HCT116 (cell line): ENCODE data around the gene GNG4. TPM values are rescaled to one million over a fixed set of nuclear protein-coding genes. Genes with fewer than 3 reads are reported as not detected.

Experiments used
- EZH2 ChIP-seq: fragments of 200-600 bp; sonication (generic); IDR thresholded peaks from 2 replicates; pipeline ENCODE4 v1.6.1; 2017; ENCODE audit warnings: antibody characterized with exemption, mixed run types
- EZH2phosphoT487 ChIP-seq: fragments of 200-600 bp; IDR thresholded peaks from 2 replicates; pipeline ENCODE4 v1.6.1; 2018; ENCODE audit warnings: antibody characterized with exemption, borderline replicate concordance
- FOSL1 ChIP-seq: IDR thresholded peaks from 2 replicates; pipeline ENCODE4 v1.6.1; 2012; ENCODE audit warnings: low read depth
- POLR2A ChIP-seq: IDR thresholded peaks from 2 replicates; pipeline ENCODE4 v1.7.0; 2011; ENCODE audit warnings: borderline replicate concordance; ENCODE audit not compliant: insufficient read depth, insufficient read length; ENCODE audit errors: extremely low read depth
- RAD21 ChIP-seq: IDR thresholded peaks from 2 replicates; pipeline ENCODE4 v1.6.1; 2012; ENCODE audit warnings: low read depth, mild to moderate bottlenecking
- TCF7L2 ChIP-seq: IDR thresholded peaks from 2 replicates; pipeline ENCODE4 v1.7.0; 2011; ENCODE audit warnings: borderline replicate concordance, inconsistent platforms; ENCODE audit not compliant: insufficient read depth, insufficient read length; ENCODE audit errors: extremely low read depth
- total RNA-seq: library from RNA; stranded (reverse); gene quantifications from one replicate; pipeline ENCODE4 v1.2.1, GENCODE V29; 2021; ENCODE audit not compliant: unreplicated experiment
- TF ChIP-seq, protein P1 (sequence below), 3 experiments: fragments of 200-600 bp in 1 of 3; sonication (generic) in 1 of 3; IDR thresholded peaks in 2 of 3; conservative IDR thresholded peaks in 1 of 3; 2 replicates each; pipeline ENCODE4 v1.5.1; 2012 to 2017; ENCODE audit warnings: low read depth in 2 of 3, low read length in 2 of 3, antibody characterized with exemption in 1 of 3, borderline replicate concordance in 1 of 3, control low read depth in 1 of 3, mild to moderate bottlenecking in 1 of 3, mixed read lengths in 1 of 3, mixed run types in 1 of 3, moderate library complexity in 1 of 3; ENCODE audit not compliant: insufficient read depth in 1 of 3
- TF ChIP-seq, protein P2 (sequence below): IDR thresholded peaks from 2 replicates; pipeline ENCODE4 v1.6.1; 2012; ENCODE audit warnings: low read depth

Gene GNG4
- total RNA-seq, 1 experiment from 2014 or later, result 10.6 TPM

DNA sequence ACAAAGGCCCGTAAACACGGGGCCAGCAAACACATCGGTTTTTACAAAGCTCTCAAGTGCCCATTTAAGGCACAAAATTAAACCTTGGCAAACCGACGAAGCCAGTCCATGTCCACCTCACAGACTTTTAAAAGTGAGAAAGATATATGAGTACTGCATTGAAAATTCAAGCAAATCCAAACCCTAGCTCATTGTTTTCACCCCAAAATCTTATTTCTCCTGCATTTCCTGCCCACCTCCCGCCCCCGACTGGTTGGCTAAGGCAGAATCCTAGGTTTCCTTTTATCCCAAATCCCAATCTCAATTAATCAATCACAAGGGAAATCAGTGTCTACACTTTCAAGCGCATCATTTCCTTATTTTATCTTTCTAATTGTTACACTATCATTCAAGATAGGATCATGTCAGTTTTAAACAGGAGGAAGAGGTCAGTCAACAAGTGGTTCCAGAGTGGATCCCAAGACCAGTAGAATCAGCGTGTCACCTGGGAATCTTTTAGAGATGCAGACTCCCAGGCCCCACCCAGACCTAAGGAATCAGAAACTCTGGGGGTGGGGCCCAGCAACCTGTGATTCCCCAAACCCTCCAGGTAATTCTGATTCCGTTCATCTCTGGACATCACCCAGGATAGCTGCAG lies 1.7 kb upstream of the GNG4 start (continued):
- TF ChIP-seq, protein P1, sequence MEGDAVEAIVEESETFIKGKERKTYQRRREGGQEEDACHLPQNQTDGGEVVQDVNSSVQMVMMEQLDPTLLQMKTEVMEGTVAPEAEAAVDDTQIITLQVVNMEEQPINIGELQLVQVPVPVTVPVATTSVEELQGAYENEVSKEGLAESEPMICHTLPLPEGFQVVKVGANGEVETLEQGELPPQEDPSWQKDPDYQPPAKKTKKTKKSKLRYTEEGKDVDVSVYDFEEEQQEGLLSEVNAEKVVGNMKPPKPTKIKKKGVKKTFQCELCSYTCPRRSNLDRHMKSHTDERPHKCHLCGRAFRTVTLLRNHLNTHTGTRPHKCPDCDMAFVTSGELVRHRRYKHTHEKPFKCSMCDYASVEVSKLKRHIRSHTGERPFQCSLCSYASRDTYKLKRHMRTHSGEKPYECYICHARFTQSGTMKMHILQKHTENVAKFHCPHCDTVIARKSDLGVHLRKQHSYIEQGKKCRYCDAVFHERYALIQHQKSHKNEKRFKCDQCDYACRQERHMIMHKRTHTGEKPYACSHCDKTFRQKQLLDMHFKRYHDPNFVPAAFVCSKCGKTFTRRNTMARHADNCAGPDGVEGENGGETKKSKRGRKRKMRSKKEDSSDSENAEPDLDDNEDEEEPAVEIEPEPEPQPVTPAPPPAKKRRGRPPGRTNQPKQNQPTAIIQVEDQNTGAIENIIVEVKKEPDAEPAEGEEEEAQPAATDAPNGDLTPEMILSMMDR (IDR thresholded peaks at IDR 0.05 in 2 of 3, conservative IDR thresholded peaks at IDR 0.05 in 1 of 3; ENCODE audit: borderline replicate concordance in 1 of 3, insufficient read depth in 1 of 3, low read depth in 2 of 3, low read length in 2 of 3), result no peak
- TF ChIP-seq TCF7L2 (no peak), EZH2phosphoT487 (no peak), FOSL1 (no peak), EZH2 (no peak), RAD21 (no peak), POLR2A (no peak)
- TF ChIP-seq, protein P2, sequence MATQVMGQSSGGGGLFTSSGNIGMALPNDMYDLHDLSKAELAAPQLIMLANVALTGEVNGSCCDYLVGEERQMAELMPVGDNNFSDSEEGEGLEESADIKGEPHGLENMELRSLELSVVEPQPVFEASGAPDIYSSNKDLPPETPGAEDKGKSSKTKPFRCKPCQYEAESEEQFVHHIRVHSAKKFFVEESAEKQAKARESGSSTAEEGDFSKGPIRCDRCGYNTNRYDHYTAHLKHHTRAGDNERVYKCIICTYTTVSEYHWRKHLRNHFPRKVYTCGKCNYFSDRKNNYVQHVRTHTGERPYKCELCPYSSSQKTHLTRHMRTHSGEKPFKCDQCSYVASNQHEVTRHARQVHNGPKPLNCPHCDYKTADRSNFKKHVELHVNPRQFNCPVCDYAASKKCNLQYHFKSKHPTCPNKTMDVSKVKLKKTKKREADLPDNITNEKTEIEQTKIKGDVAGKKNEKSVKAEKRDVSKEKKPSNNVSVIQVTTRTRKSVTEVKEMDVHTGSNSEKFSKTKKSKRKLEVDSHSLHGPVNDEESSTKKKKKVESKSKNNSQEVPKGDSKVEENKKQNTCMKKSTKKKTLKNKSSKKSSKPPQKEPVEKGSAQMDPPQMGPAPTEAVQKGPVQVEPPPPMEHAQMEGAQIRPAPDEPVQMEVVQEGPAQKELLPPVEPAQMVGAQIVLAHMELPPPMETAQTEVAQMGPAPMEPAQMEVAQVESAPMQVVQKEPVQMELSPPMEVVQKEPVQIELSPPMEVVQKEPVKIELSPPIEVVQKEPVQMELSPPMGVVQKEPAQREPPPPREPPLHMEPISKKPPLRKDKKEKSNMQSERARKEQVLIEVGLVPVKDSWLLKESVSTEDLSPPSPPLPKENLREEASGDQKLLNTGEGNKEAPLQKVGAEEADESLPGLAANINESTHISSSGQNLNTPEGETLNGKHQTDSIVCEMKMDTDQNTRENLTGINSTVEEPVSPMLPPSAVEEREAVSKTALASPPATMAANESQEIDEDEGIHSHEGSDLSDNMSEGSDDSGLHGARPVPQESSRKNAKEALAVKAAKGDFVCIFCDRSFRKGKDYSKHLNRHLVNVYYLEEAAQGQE, result no peak
